Panc1 (cell line): Measurements from ENCODE around the gene VAV3.

ENCODE experiments used
- CTCF ChIP-seq: fragments of 450-650 bp; IDR thresholded peaks from 2 replicates; pipeline ENCODE4 v1.5.1; 2017; ENCODE audit warnings: mild to moderate bottlenecking
- POLR2AphosphoS5 ChIP-seq: IDR thresholded peaks from 2 replicates; pipeline ENCODE4 v1.6.1; 2012; ENCODE audit warnings: mild to moderate bottlenecking, low read depth, low read length, moderate library complexity
- TCF7L2 ChIP-seq: IDR thresholded peaks from 2 replicates; pipeline ENCODE4 v1.6.1; 2011; ENCODE audit warnings: mild to moderate bottlenecking, low read depth, low read length, inconsistent platforms

- TF ChIP-seq CTCF = no peak
- no peak for TF ChIP-seq POLR2AphosphoS5
- no peak for TF ChIP-seq TCF7L2
Observed at GRCh38 chr1:107941123-107941522, 23.9 kb downstream of the VAV3 start.
